Fibroblast of mammary gland (primary cell): ENCODE measurements around the gene MAPRE2.

ENCODE experiments used
- DNase-seq: peaks from one replicate; pipeline ENCODE4 v3.0.0-alpha.2; 2010; ENCODE audit warnings: low read depth
- H3K4me3 ChIP-seq: 2 replicates; pipeline ENCODE4 v1.5.1; 2011; ENCODE audit warnings: low read depth, mild to moderate bottlenecking, low read length, moderate library complexity; ENCODE audit not compliant: control insufficient read depth
- TF ChIP-seq, protein P1 (sequence below): conservative IDR thresholded peaks from 2 replicates; pipeline ENCODE4 v1.5.1; 2011; ENCODE audit warnings: low read depth, low read length, inconsistent platforms; ENCODE audit not compliant: control insufficient read depth, insufficient read depth

The MAPRE2 gene

DNA sequence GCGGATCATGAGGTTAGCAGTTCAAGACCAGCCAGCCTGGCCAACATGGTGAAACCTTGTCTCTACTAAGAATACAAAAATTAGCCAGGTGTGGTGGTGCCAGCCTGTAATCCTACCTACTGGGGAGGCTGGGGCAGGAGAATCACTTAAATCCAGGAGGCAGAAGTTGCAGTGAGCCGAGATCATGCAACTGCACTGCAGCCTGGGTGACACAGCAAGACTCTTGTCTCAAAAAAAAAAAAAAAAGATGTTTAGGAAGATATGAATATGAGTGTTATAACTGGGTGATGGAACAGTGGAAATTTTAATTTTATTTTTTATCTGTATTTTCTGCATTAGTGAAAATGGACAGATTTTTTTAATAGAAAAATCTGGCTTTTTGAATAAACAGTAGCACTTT lies 14.5 kb downstream of the MAPRE2 start:
- TF ChIP-seq, protein P1, sequence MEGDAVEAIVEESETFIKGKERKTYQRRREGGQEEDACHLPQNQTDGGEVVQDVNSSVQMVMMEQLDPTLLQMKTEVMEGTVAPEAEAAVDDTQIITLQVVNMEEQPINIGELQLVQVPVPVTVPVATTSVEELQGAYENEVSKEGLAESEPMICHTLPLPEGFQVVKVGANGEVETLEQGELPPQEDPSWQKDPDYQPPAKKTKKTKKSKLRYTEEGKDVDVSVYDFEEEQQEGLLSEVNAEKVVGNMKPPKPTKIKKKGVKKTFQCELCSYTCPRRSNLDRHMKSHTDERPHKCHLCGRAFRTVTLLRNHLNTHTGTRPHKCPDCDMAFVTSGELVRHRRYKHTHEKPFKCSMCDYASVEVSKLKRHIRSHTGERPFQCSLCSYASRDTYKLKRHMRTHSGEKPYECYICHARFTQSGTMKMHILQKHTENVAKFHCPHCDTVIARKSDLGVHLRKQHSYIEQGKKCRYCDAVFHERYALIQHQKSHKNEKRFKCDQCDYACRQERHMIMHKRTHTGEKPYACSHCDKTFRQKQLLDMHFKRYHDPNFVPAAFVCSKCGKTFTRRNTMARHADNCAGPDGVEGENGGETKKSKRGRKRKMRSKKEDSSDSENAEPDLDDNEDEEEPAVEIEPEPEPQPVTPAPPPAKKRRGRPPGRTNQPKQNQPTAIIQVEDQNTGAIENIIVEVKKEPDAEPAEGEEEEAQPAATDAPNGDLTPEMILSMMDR: no peak
- no peak overlapping the region for H3K4me3 ChIP-seq
- no peak for DNase-seq

DNA sequence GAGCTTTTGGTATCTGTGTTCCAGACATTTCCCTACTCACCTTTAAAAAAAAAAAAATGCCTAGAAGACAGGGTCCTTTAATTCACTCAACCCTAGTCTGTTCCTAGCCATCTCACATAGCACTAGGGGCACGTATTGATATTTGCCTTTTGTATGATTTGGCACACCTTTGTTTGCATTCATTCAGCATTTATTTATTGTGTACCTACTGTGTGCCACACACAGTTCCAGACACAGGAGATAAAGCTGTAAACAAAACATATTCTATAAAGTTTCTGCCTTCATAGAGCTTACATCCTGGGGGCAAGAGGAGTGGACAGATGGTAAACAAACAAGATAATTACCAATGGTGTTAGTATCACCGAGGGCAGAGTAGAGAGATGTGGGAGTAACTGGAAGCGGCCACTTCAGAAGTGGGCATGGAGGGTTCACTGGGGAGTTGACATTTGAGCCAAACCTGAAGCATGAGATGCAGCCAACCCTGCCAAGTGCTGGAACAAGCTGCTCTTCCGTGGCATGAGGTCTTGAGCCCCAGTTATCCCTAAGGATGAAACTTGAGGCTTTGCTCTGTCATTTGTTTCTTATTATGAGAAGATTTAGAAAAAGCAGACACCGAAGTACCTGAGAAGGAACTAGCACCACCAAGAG lies 18.2 kb downstream of the MAPRE2 start:
- no peak overlapping the region for H3K4me3 ChIP-seq
- TF ChIP-seq, protein P1: no peak
- DNase-seq: no peak

DNA sequence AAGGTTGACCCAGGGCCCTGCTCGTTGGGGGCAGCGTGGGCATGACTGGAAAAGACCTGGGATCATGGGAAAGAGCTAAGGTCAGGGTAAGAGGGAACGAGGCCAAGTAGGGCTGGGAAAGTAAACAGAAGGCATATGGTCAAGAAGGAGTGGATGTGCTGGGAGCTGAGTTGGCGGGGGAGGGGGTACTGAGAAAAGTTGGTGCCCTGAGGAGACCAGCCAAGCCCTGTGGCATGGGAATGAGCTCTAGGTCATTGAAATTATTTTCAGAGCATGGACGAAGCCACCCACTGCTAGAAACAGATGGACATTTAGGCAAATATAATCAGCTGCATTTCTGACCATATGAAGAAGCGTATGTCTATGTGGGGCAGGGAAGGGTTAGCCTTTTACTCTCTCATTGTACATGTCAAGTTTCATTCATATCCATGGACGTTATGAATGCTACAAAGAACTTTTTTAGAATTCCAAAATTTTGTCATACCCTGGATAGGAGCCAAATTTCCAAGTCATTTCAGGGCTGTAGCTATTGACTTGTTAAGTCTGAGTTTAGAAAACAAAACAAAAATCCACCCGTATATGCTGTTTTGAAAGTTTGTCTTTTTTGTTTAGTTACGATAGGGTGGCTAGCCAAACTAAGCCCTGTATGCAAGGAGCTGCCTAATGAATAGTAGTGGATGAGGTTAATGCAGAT lies 19.1 kb downstream of the MAPRE2 start:
- no peak for DNase-seq
- H3K4me3 ChIP-seq: no peak overlapping the region

DNA sequence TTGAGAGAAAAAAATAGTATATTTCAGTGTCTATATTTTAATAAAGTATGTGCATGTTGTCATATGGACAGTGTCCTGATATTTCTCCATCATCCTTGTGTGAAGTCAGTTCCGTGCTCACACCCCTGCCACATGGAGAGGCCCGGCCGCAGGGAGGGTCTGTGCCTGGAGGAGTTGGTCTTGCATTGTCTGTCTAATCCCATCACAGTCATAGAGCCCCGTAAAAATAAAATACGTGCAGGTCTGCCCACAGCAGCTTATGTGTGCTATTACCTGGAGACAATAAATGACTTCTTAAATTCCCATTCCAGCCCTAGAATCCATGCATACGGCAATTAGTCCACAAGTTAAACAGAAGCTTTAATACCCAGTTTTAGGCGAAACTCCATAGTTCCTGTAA lies 20.1 kb downstream of the MAPRE2 start:
- DNase-seq: no peak
- TF ChIP-seq, protein P1: no peak
- no peak overlapping the region for H3K4me3 ChIP-seq

More for the DNA sequence above, 19.1 kb downstream of the MAPRE2 start:
- TF ChIP-seq, protein P1: no peak

DNA sequence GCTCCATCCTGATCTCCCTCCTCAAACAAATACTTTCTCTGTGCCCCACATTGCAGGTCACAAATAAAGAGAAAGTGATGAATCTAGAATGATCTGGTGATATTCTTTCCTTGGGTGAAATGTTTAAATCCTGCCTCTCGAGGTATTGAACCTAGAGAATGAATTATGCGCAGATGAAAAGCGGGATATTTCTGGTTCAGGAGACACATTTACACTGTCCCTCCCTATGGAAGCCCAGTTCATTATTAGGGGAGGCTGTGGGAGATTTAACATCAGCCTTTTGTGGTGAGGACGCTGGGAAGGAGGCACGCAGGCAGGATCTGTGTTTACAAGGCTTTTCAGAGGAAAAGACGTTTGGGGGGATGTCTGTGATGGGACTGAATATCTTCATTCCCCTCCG lies 20.6 kb downstream of the MAPRE2 start:
- no peak for DNase-seq
- TF ChIP-seq, protein P1: no peak
- no peak overlapping the region for H3K4me3 ChIP-seq

DNA sequence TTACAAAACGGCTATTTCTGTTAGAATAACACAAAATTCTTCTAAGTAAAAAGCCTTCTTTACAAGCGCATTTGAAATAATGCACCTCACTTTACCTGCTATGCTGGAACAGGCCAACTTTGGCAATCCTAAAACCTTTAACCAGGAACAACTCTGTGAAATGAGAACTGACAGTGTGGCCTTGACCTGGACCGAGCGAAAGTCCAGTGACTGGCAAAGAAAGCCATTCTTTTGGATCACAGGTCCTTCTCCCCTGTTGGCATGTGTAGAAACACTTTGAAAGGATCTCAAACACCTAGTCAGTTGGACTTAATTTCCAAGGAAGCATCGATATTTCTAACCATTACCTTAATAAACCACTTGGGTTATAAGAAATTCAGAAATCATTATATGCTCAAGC lies 21.2 kb downstream of the MAPRE2 start:
- TF ChIP-seq, protein P1: no peak
- H3K4me3 ChIP-seq: no peak overlapping the region
- DNase-seq: no peak
